Left colon (tissue), 2 donors: ENCODE measurements around the gene CRYGS. TPM values are rescaled to one million over a fixed set of nuclear protein-coding genes. Genes with fewer than 3 reads are reported as not detected.
"Not testable (repeated sequence)": the region's sequence is repeated elsewhere in the genome, so short reads cannot be mapped to it uniquely, and the experiment has no call there.

Source experiments
- ATAC-seq: fragments of 200-7000 bp; cut with Tn5 transposase; one replicate; pipeline ENCODE4 v1.9.1; 2020; ENCODE audit warnings: mild to moderate bottlenecking, moderate library complexity
- DNase-seq, 2 donors: peaks; one replicate each; pipeline ENCODE4 v3.0.0-alpha.2; 2020
- intact Hi-C, 2 donors: fragments of 100-400 bp; cut with DNase I in 1 of 2; cut with micrococcal nuclease in 1 of 2; formaldehyde crosslinking; loops; one replicate each; pipeline versions ENCODE4 v1.11.2 to v1.14.0; 2022; cut with DNase I, micrococcal nuclease
- total RNA-seq, 2 donors: library from RNA; stranded (reverse); fragmentation: NEBNext Ultra II Directional; extraction: Animal tissue kit (Norgen Biotek cat#: 25700); gene quantifications; one replicate each; pipeline ENCODE4 v1.2.1, GENCODE V29; 2021
- donor health status: DM: no; HTN: no; CAD: no.
- donor health status: DM: yes; HTN: yes; CAD: no.

CRYGS gene
- total RNA-seq, 2 donors from 2014 or later = 1.5 to 2.9 TPM

- DNase-seq (peak; percentile 91), ATAC-seq (peak; percentile 76)
- intact Hi-C loops = no loop called here
These were observed 23.1 kb upstream of the CRYGS start, which contains the start of gene TBCCD1 for GRCh38 chr3:186567072-186567921. Gene TBCCD1 (minus strand): TSS chr3:186567339. CDS start chr3:186564329, 3,010 bp downstream.

- DNase-seq (no peak), ATAC-seq (no peak)
- intact Hi-C loops = no loop called here
These were observed 22.5 kb upstream of the CRYGS start for GRCh38 chr3:186566772-186567071.

- DNase-seq (no peak), ATAC-seq (no peak)
- intact Hi-C loops = no loop called here
These were observed 20.4 kb upstream of the CRYGS start for GRCh38 chr3:186564586-186564985.

- DNase-seq = no peak
- peak; percentile 68 for ATAC-seq
- intact Hi-C loops = no loop called here
These were observed 8.3 kb upstream of the CRYGS start for GRCh38 chr3:186552408-186553031.

GRCh38 chr3:186551387-186551786, 7.2 kb upstream of the CRYGS start:
- ATAC-seq = peak; percentile 33
- intact Hi-C loops = no loop called here
- no peak for DNase-seq

- ATAC-seq (no peak), DNase-seq (no peak)
- intact Hi-C loops = loop anchor here in 1 of 2 donors (10.0 kb wide), 1 partner anchor 565 kb away; no protein-coding TSS in a partner anchor
These were observed 5.3 kb upstream of the CRYGS start for GRCh38 chr3:186549497-186549896.

- intact Hi-C loops = loop anchor here (2.0 to 10.0 kb wide), 3 partner anchors 282 to 564 kb away; no protein-coding TSS in a partner anchor
- ATAC-seq (no peak), DNase-seq (no peak)
These were observed 3.3 kb downstream of the CRYGS start for GRCh38 chr3:186540835-186541226.

- ATAC-seq (peak; percentile 95), DNase-seq (peak; percentile 42 to 80)
- intact Hi-C loops = loop anchor here (2.0 to 10.0 kb wide), 3 partner anchors 282 to 563 kb away; no protein-coding TSS in a partner anchor
These were observed 3.9 kb downstream of the CRYGS start for GRCh38 chr3:186540221-186540834.

- intact Hi-C loops = loop anchor here in 1 of 2 donors (10.0 kb wide), 1 partner anchor 284 kb away; no protein-coding TSS in a partner anchor
These were observed 5.4 kb downstream of the CRYGS start for GRCh38 chr3:186538779-186539178.

GRCh38 chr3:186536883-186537844, 7.0 kb downstream of the CRYGS start:
- DNase-seq (no peak), ATAC-seq (no peak)
- intact Hi-C loops = loop anchor here in 1 of 2 donors (10.0 kb wide), 1 partner anchor 282 kb away; no protein-coding TSS in a partner anchor

More at GRCh38 chr3:186538779-186539178, 5.4 kb downstream of the CRYGS start:
- DNase-seq (no peak), ATAC-seq (no peak)

GRCh38 chr3:186534113-186534669, 10.0 kb downstream of the CRYGS start:
- no peak for DNase-seq
- ATAC-seq = peak; percentile 41
- intact Hi-C loops = loop anchor here in 1 of 2 donors (10.0 kb wide), 1 partner anchor 279 kb away; no protein-coding TSS in a partner anchor

- no peak for DNase-seq
- no peak for ATAC-seq
- intact Hi-C loops = loop anchor here in 1 of 2 donors (10.0 kb wide), 1 partner anchor 278 kb away; no protein-coding TSS in a partner anchor
These were observed 11.5 kb downstream of the CRYGS start for GRCh38 chr3:186532598-186533072.

- intact Hi-C loops = loop anchor here in 1 of 2 donors (10.0 kb wide), 1 partner anchor 277 kb away; no protein-coding TSS in a partner anchor
- not testable (repeated sequence) for DNase-seq, ATAC-seq
These were observed 12.5 kb downstream of the CRYGS start for GRCh38 chr3:186531694-186532093.

- ATAC-seq (no peak), DNase-seq (no peak)
- intact Hi-C loops = loop anchor here in 1 of 2 donors (10.0 kb wide), 1 partner anchor 276 kb away; no protein-coding TSS in a partner anchor
These were observed 13.8 kb downstream of the CRYGS start for GRCh38 chr3:186530415-186530814.

GRCh38 chr3:186529201-186529999, 14.8 kb downstream of the CRYGS start:
- ATAC-seq (no peak), DNase-seq (no peak)
- intact Hi-C loops = no loop called here

- DNase-seq (peak in 1 of 2 donors; percentile 17), ATAC-seq (no peak)
- intact Hi-C loops = no loop called here
These were observed 17.9 kb downstream of the CRYGS start for GRCh38 chr3:186526256-186526606.
